Measurements from ENCODE around the gene LRSAM1. TPM values are rescaled to one million over a fixed set of nuclear protein-coding genes. Genes with fewer than 3 reads are reported as not detected.

The LRSAM1 gene
- total RNA-seq, 1 donor from 2014 or later, result 35.4 TPM

- Histone ChIP-seq H3K27ac (replicated peaks) (peak overlapping the region; percentile 50), H3K4me1 (peaks cover 64% of the 10 kb centered on the region), H3K4me3 (no peak overlapping the region), H3K9me3 (replicated peaks) (no peaks in the 10 kb centered on the region), H3K27me3 (ENCODE audit: low read depth) (no peaks in the 10 kb centered on the region), H3K36me3 (peaks cover 4% of the 10 kb centered on the region)
- DNase-seq, result no peak
- intact Hi-C loops (cut with micrococcal nuclease), result no loop called here
- TF ChIP-seq CTCF (IDR thresholded peaks at IDR 0.05; ENCODE audit: borderline replicate concordance), result no peak
Measured at GRCh38 chr9:127535396-127535795, 84.1 kb downstream of the LRSAM1 start.

- peaks cover 4% of the 10 kb centered on the region for H3K36me3 ChIP-seq
- intact Hi-C loops (cut with micrococcal nuclease), result no loop called here
- no peaks in the 10 kb centered on the region for H3K9me3 ChIP-seq (replicated peaks)
- H3K4me3 ChIP-seq, result no peak overlapping the region
- peaks cover 65% of the 10 kb centered on the region for H3K4me1 ChIP-seq
- H3K27me3 ChIP-seq (ENCODE audit: low read depth), result no peaks in the 10 kb centered on the region
- H3K27ac ChIP-seq (replicated peaks), result peak overlapping the region; percentile 50
- TF ChIP-seq CTCF (IDR thresholded peaks at IDR 0.05; ENCODE audit: borderline replicate concordance), result no peak
- DNase-seq, result no peak
Measured at GRCh38 chr9:127535834-127536233, 84.5 kb downstream of the LRSAM1 start.

GRCh38 chr9:127536499-127536898 lies 85.2 kb downstream of the LRSAM1 start:
- intact Hi-C loops (cut with micrococcal nuclease), result no loop called here
- TF ChIP-seq CTCF (IDR thresholded peaks at IDR 0.05; ENCODE audit: borderline replicate concordance), result no peak
- peaks cover 2% of the 10 kb centered on the region for H3K36me3 ChIP-seq
- peaks cover 72% of the 10 kb centered on the region for H3K4me1 ChIP-seq
- H3K4me3 ChIP-seq, result no peak overlapping the region
- H3K9me3 ChIP-seq (replicated peaks), result no peaks in the 10 kb centered on the region
- DNase-seq, result no peak
- H3K27ac ChIP-seq (replicated peaks), result peak overlapping the region; percentile 50
- no peaks in the 10 kb centered on the region for H3K27me3 ChIP-seq (ENCODE audit: low read depth)

GRCh38 chr9:127537014-127537413 lies 85.7 kb downstream of the LRSAM1 start:
- intact Hi-C loops (cut with micrococcal nuclease), result no loop called here
- H3K36me3 ChIP-seq, result no peaks in the 10 kb centered on the region
- peaks cover 77% of the 10 kb centered on the region for H3K4me1 ChIP-seq
- no peaks in the 10 kb centered on the region for H3K9me3 ChIP-seq (replicated peaks)
- TF ChIP-seq CTCF (IDR thresholded peaks at IDR 0.05; ENCODE audit: borderline replicate concordance), result no peak
- H3K4me3 ChIP-seq, result no peak overlapping the region
- peak overlapping the region; percentile 18 for H3K27ac ChIP-seq (replicated peaks)
- no peak for DNase-seq
- no peaks in the 10 kb centered on the region for H3K27me3 ChIP-seq (ENCODE audit: low read depth)

- Histone ChIP-seq H3K4me1 (peaks cover 85% of the 10 kb centered on the region), H3K36me3 (no peaks in the 10 kb centered on the region), H3K27me3 (ENCODE audit: low read depth) (no peaks in the 10 kb centered on the region), H3K9me3 (replicated peaks) (no peaks in the 10 kb centered on the region), H3K4me3 (no peak overlapping the region), H3K27ac (replicated peaks) (peak overlapping the region; percentile 18)
- intact Hi-C loops (cut with micrococcal nuclease), result no loop called here
- TF ChIP-seq CTCF (IDR thresholded peaks at IDR 0.05; ENCODE audit: borderline replicate concordance), result peak; percentile 51
- no peak for DNase-seq
Measured at GRCh38 chr9:127537792-127538191, 86.5 kb downstream of the LRSAM1 start.

- H3K9me3 ChIP-seq (replicated peaks), result no peaks in the 10 kb centered on the region
- H3K4me1 ChIP-seq, result peaks cover 95% of the 10 kb centered on the region
- no peak for DNase-seq
- H3K36me3 ChIP-seq, result no peaks in the 10 kb centered on the region
- TF ChIP-seq CTCF (IDR thresholded peaks at IDR 0.05; ENCODE audit: borderline replicate concordance), result no peak
- no peak overlapping the region for H3K4me3 ChIP-seq
- intact Hi-C loops (cut with micrococcal nuclease), result no loop called here
- H3K27ac ChIP-seq (replicated peaks), result peak overlapping the region; percentile 37
- H3K27me3 ChIP-seq (ENCODE audit: low read depth), result no peaks in the 10 kb centered on the region
Measured at GRCh38 chr9:127538849-127539258, 87.5 kb downstream of the LRSAM1 start.

Data from left ventricle myocardium inferior (tissue), 1 donor.